IPS DF 19.7 (cell line): ENCODE data around the gene ARID4B.
A peak's percentile ranks its signal among the peaks of the same experiment; 100 is the strongest.
"Not testable (repeated sequence)": the region's sequence is repeated elsewhere in the genome, so short reads cannot be mapped to it uniquely, and the experiment has no call there.

ENCODE experiments used
- DNase-seq: peaks from one replicate; pipeline ENCODE4 v3.0.0-alpha.2; 2013; ENCODE audit warnings: low read depth, low spot score

The ARID4B gene

GRCh38 chr1:235270625-235271024, 57.4 kb downstream of the ARID4B start:
- DNase-seq, result no peak

GRCh38 chr1:235269990-235270389, 58.0 kb downstream of the ARID4B start:
- DNase-seq, result not testable (repeated sequence)

- no peak for DNase-seq
These were observed 59.4 kb downstream of the ARID4B start for GRCh38 chr1:235268379-235269125.

GRCh38 chr1:235266967-235267366, 61.0 kb downstream of the ARID4B start:
- DNase-seq, result no peak

- DNase-seq, result no peak
These were observed 61.7 kb downstream of the ARID4B start for GRCh38 chr1:235266325-235266724.

GRCh38 chr1:235265900-235266299, 62.1 kb downstream of the ARID4B start:
- no peak for DNase-seq

- no peak for DNase-seq
These were observed 63.7 kb downstream of the ARID4B start for GRCh38 chr1:235264327-235264726.

GRCh38 chr1:235262539-235262938, 65.4 kb downstream of the ARID4B start:
- DNase-seq, result no peak

GRCh38 chr1:235261243-235261642, 66.7 kb downstream of the ARID4B start:
- DNase-seq, result no peak

GRCh38 chr1:235259133-235259778, 68.7 kb downstream of the ARID4B start:
- no peak for DNase-seq

GRCh38 chr1:235258068-235258467, 69.9 kb downstream of the ARID4B start:
- DNase-seq, result not testable (repeated sequence)

GRCh38 chr1:235254721-235255120, 73.3 kb downstream of the ARID4B start:
- DNase-seq, result no peak

GRCh38 chr1:235253219-235253962, 74.6 kb downstream of the ARID4B start:
- peak; percentile 23 for DNase-seq

GRCh38 chr1:235250430-235250829, 77.5 kb downstream of the ARID4B start:
- DNase-seq, result no peak

- DNase-seq, result no peak
These were observed 81.7 kb downstream of the ARID4B start for GRCh38 chr1:235246022-235246948.

- DNase-seq, result no peak
These were observed 82.9 kb downstream of the ARID4B start for GRCh38 chr1:235244974-235245592.

GRCh38 chr1:235240960-235241359, 87.0 kb downstream of the ARID4B start:
- no peak for DNase-seq

- DNase-seq, result no peak
These were observed 88.1 kb downstream of the ARID4B start for GRCh38 chr1:235239851-235240250.

- DNase-seq, result no peak
These were observed 89.4 kb downstream of the ARID4B start for GRCh38 chr1:235238558-235238957.

GRCh38 chr1:235236128-235236527, 91.9 kb downstream of the ARID4B start:
- no peak for DNase-seq

- DNase-seq, result no peak
These were observed 98.1 kb downstream of the ARID4B start for GRCh38 chr1:235229868-235230267.
